Thymus (tissue), 11 donors: Measurements from ENCODE around the gene ATP2A2. TPM values are rescaled to one million over a fixed set of nuclear protein-coding genes. Genes with fewer than 3 reads are reported as not detected.

ENCODE experiments used
- DNase-seq, 9 donors: peaks; one replicate each; pipeline ENCODE4 v3.0.0-alpha.2; 2013; ENCODE audit warnings: low spot score in 9 of 9, low read depth in 6 of 9, missing footprints in 1 of 9
- H3K27ac ChIP-seq, 2 donors: one replicate each; pipeline ENCODE4 v1.5.1; 2013; ENCODE audit warnings: control low read depth in 1 of 2, low read depth in 1 of 2, low read length in 1 of 2, mild to moderate bottlenecking in 1 of 2, moderate library complexity in 1 of 2
- H3K27me3 ChIP-seq, 2 donors: one replicate each; pipeline ENCODE4 v1.5.1; 2013; ENCODE audit warnings: low read length in 1 of 2; ENCODE audit not compliant: control insufficient read depth in 2 of 2, insufficient read depth in 1 of 2
- H3K36me3 ChIP-seq, 2 donors: one replicate each; pipeline ENCODE4 v1.5.1; 2013; ENCODE audit warnings: low read length in 1 of 2, mild to moderate bottlenecking in 1 of 2, moderate library complexity in 1 of 2; ENCODE audit not compliant: control insufficient read depth in 2 of 2, insufficient read depth in 2 of 2
- H3K4me1 ChIP-seq, 2 donors: one replicate each; pipeline ENCODE4 v1.5.1; 2013; ENCODE audit warnings: low read length in 2 of 2; ENCODE audit not compliant: control insufficient read depth in 2 of 2, insufficient read depth in 2 of 2
- H3K4me3 ChIP-seq, 2 donors: one replicate each; pipeline ENCODE4 v1.5.1; 2013; ENCODE audit warnings: low read length in 2 of 2, control low read depth in 1 of 2, mild to moderate bottlenecking in 1 of 2
- H3K9me3 ChIP-seq, 2 donors: one replicate each; pipeline ENCODE4 v1.5.1; 2013; ENCODE audit warnings: low read length in 1 of 2, mild to moderate bottlenecking in 1 of 2; ENCODE audit not compliant: control insufficient read depth in 2 of 2, insufficient read depth in 1 of 2
- WGBS: extraction: QIAGEN DNeasy Blood & Tissue Kit; methylation state at CpG from one replicate; pipeline ENCODE4 v1.1.7; 2013; 5-methylcytosine and 5-hydroxymethylcytosine counted together
- polyA plus RNA-seq: library from polyadenylated mRNA; stranded (reverse); fragments of 200-250 nt; gene quantifications from one replicate; pipeline ENCODE4 v1.2.3, GENCODE V29; 2013
- total RNA-seq: library from RNA; stranded (reverse); fragments of 120-200 nt; gene quantifications from one replicate; pipeline ENCODE4 v1.2.4, GENCODE V29; 2013
- donor health status: healthy.

Gene ATP2A2
- total and polyA plus RNA-seq, 2 donors = 33.8 to 37.6 TPM

DNA sequence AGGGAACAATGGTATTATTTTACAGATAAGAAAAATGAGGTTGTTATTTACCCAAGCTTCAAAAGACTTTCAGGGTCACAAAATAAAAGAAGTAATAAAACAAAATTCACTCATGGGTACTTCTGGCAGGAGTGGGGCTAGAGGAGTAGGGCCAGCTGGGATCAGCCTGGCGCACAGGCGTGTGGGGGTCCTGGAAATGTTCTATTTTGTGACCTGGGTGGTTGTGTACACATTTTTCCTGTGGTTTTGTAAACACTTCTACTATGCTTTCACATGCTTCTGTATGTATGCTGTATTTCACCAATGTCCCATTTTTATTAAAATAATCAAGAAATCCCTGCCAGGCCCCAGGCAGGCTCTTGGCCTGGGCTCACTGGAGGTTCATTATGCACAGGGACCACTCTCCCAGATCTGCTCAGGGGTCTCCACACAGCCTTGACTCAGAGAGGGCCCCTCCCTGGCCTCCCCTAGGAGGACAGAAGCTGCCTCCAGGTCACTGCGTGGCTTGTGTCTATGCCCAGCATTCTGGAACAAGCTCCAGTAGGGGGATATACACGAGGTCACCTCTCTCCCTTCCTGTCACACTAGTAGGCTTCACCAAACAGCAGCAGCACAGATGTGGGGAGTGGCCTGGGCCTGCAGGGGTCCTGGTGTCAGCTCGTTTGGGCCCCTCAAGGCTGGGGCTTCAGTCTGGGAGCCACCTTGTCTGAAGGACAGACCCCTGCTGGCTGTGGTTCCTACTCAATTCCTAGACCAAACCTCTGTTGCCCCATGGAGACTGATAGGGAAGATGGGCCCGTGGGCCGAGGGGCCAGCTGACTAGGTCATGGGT, 84.7 kb downstream of the ATP2A2 start:
- H3K27ac ChIP-seq = no peak overlapping the region
- H3K27me3 ChIP-seq = no peaks in the 10 kb centered on the region
- peaks cover 3 to 11% of the 10 kb centered on the region in 2 donors for H3K4me1 ChIP-seq
- H3K9me3 ChIP-seq = no peaks in the 10 kb centered on the region
- H3K4me3 ChIP-seq = no peak overlapping the region
- DNase-seq = no peak
- H3K36me3 ChIP-seq = peaks cover 5 to 7% of the 10 kb centered on the region in 2 donors
- 89% methylated on average over 7 of the region's 7 CpGs for WGBS

DNA sequence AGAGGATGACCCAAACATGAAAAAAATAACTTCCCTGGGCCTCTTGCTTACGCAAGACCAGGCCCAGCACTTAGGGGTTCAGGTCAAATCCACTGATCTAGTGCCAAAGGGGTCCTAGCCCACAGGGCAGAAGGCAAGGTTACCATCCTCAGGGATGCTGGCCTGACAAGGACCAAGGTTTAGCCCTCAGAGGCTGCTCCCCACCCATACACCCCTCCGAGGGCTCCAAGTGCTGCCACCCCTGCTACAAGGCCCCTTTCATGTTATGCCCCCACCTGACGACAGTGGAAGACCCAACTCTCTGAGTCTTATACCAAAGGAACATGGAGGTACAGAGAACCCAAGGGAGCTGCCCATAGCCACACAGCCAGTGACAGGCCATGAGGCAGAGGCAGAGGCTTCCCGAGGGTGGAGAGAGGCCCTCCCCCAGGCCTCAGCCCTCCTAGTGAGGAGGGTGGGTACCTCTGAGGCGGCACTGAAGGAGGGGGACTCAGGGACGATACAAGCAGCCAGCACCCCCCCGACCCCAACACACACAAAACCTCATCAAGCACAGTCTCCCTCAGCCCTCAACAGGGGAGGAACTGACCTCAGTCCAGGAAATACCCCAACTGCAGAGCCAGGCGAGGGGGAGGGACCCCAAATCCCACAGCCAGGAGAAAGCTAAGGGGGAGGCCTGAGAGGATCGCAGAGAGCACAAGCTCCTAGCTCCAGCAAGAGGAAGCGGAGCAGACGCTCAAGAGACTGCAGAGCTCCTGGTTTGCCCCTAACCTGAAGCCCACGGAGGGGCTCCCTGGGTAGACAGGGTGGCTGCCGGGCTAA, 85.5 kb downstream of the ATP2A2 start:
- H3K27me3 ChIP-seq = no peaks in the 10 kb centered on the region
- no peak overlapping the region for H3K4me3 ChIP-seq
- peaks cover 13 to 15% of the 10 kb centered on the region in 2 donors for H3K36me3 ChIP-seq
- DNase-seq = no peak
- no peak overlapping the region for H3K27ac ChIP-seq
- peaks cover 3 to 12% of the 10 kb centered on the region in 2 donors for H3K4me1 ChIP-seq
- 59% methylated on average over 13 of the region's 13 CpGs for WGBS
- no peaks in the 10 kb centered on the region for H3K9me3 ChIP-seq

DNA sequence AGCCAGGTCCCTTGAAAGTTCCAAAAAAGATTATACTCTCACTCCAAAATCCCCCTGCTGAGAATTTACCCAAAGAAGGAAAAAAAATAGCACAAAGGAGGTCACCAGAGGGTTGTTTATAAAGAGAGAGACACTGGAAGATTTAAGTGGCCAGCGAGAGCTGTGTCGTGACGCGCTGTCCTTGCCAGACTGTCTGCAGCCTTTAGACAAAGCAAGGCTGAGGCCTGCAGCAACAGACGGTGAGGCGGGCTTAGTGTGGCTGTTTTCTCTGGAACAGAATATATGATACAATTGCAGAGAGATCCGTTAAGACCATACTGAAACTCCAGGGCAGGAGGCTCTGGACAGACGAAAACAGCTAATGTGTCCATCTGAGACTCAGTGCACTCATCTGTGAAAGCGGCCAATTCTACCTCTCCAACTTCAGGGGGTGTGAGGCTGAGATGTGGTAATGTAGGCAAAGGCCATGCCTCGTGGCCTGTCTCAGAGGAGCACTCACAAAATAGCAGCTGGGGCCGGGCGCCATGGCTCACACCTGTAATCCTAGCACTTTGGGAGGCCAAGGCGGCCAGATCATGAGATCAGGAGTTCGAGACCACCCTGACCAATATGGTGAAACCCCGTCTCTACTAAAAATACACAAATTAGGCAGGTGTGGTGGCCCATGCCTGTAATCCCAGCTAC, 86.3 kb downstream of the ATP2A2 start:
- 94% methylated on average over 15 of the region's 15 CpGs for WGBS
- H3K27ac ChIP-seq = no peak overlapping the region
- DNase-seq = no peak
- H3K4me3 ChIP-seq = no peak overlapping the region
- peaks cover 3 to 12% of the 10 kb centered on the region in 2 donors for H3K4me1 ChIP-seq
- H3K27me3 ChIP-seq = no peaks in the 10 kb centered on the region
- H3K36me3 ChIP-seq = peaks cover 21 to 23% of the 10 kb centered on the region in 2 donors
- no peaks in the 10 kb centered on the region for H3K9me3 ChIP-seq

DNA sequence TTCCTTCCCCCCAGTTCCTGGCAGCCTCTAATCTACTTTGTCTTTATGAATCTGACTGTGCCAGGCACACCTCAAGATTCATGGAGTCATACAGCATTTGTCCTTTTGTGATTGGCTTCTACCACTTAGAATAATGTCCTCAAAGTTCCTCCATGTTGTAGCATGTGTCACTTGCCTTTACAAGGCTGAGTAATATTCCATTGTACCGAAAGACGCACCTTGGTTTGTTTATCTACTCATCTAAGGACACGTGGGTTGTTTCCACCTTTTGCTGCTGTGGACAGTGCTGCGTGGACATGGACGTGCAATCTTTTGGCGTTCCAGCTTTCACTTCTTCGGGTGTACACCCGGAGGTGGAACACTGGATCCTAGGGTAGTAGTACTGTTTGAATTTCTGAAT, 88.9 kb downstream of the ATP2A2 start:
- H3K4me1 ChIP-seq = peaks cover 3 to 12% of the 10 kb centered on the region in 2 donors
- WGBS = 98% methylated on average over 8 of the region's 8 CpGs
- no peak overlapping the region for H3K4me3 ChIP-seq
- no peak for DNase-seq
- no peaks in the 10 kb centered on the region for H3K9me3 ChIP-seq
- H3K36me3 ChIP-seq = peaks cover 45 to 49% of the 10 kb centered on the region in 2 donors
- H3K27ac ChIP-seq = peak overlapping the region in 1 of 2 donors; percentile 64
- no peaks in the 10 kb centered on the region for H3K27me3 ChIP-seq

DNA sequence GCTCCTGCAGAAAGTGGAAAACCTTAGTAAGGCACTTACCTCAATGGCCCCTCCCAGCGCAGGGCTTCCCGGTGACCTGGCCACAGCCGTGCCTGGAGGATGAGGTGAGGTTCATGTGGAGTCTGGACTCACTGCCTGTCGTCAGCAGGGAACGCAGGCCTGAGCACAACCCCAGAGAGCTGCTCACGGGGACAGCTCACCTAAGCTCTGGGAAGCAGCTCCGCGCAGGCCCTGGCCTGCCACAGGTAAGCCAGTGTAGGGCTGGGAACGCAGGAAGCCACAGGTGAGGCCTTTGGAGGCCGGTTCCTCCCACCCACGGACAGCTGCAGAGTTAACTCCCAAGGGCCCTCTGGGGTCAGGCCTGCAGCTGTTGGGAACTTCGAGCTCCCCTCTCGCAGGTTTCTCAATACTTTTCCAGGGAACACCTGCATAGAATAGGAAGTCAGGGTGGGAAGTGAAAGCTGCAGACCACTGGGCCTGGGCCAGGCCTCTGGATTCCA, 89.7 kb downstream of the ATP2A2 start:
- H3K4me1 ChIP-seq = peaks cover 3 to 12% of the 10 kb centered on the region in 2 donors
- H3K27ac ChIP-seq = peak overlapping the region; percentile 17 to 31
- H3K4me3 ChIP-seq = no peak overlapping the region
- no peak for DNase-seq
- peaks cover 51 to 57% of the 10 kb centered on the region in 2 donors for H3K36me3 ChIP-seq
- no peaks in the 10 kb centered on the region for H3K27me3 ChIP-seq
- 90% methylated on average over 13 of the region's 13 CpGs for WGBS
- no peaks in the 10 kb centered on the region for H3K9me3 ChIP-seq

DNA sequence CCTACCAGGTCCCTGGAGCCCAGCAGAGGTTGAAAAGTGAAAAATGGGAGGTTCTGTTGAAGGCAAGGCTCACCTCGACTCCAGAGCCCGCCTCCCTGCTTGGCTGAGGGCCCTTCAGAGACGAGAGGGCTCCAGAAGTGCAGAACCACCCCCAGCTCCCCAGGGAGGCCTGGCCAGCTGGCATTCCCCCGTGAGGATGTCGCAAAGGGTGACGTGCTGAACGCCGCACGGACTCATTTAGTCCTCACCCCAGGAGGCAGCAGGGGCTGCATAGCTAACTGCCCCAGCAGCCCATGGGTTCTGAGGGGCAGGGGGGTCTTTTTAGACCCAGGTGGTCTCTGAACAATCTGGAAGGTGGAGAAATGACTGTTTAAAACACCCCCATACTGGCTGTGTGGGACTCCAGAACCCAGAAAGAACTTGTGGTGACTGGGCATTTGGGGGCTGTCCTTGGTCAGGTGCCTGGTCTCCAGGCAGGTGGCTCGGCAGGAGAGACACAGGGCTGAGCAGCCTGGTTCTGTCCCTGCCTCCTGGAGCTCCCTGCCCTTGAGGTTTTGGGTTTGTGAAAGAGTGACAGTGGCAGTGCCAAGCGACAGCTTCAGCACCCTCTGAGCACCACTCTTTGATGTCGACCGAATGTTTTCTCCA, 90.5 kb downstream of the ATP2A2 start:
- H3K27ac ChIP-seq = peak overlapping the region in 1 of 2 donors; percentile 5
- peaks cover 55 to 63% of the 10 kb centered on the region in 2 donors for H3K36me3 ChIP-seq
- DNase-seq = no peak
- WGBS = 88% methylated on average over 13 of the region's 13 CpGs
- H3K9me3 ChIP-seq = no peaks in the 10 kb centered on the region
- no peak overlapping the region for H3K4me3 ChIP-seq
- no peaks in the 10 kb centered on the region for H3K27me3 ChIP-seq
- H3K4me1 ChIP-seq = peaks cover 3 to 7% of the 10 kb centered on the region in 2 donors

DNA sequence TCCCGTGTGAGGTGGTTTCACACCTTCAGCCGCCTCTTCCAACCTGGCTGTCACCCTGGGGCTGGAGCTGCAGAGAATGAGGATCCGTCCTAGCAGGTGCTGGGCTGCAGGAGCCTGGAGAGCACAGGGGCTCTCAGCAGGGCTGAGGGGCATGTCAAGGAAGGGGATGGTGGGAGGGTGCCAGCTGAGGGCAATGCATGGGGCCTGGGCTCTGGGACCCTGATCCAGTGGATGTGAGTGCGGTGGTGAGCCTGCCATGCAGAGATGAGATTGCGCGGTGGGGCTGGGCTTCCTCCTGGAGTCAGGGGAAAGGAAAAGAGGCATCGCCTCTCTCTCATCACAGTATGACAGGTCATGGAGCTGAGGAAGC, 91.0 kb downstream of the ATP2A2 start:
- H3K27ac ChIP-seq = no peak overlapping the region

DNA sequence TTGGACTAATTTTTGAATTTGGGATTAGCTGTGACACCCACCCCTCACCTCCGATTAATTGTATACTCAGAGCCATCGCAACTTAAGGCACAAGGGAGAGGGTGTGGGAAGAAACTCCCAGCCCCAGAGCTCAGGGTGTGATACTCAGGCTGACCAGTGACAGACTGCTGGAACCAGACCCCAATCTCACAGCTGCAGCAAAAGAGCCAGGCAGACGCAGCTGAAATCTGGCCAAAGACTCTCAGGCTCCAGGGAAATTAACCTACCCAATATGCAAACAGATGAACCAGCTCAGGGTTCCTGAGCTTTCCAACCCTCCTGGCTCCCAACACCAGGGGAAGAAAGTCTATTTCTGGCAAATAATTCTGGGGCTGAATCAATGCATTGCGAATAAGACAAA, 92.0 kb downstream of the ATP2A2 start:
- 98% methylated on average over 4 of the region's 4 CpGs for WGBS
- no peaks in the 10 kb centered on the region for H3K27me3 ChIP-seq
- no peak for DNase-seq
- peaks cover 2% of the 10 kb centered on the region in 2 donors for H3K4me1 ChIP-seq
- H3K36me3 ChIP-seq = peaks cover 68 to 76% of the 10 kb centered on the region in 2 donors
- peak overlapping the region; percentile 7 to 15 for H3K27ac ChIP-seq
- H3K4me3 ChIP-seq = no peak overlapping the region
- no peaks in the 10 kb centered on the region for H3K9me3 ChIP-seq

More for the DNA sequence above, 91.0 kb downstream of the ATP2A2 start:
- no peak for DNase-seq
- Histone ChIP-seq H3K4me3 (no peak overlapping the region), H3K27me3 (no peaks in the 10 kb centered on the region), H3K9me3 (no peaks in the 10 kb centered on the region), H3K4me1 (peaks cover 0 to 2% of the 10 kb centered on the region in 2 donors), H3K36me3 (peaks cover 58 to 68% of the 10 kb centered on the region in 2 donors)
- WGBS = 97% methylated on average over 7 of the region's 7 CpGs
